Cardiac muscle cell (in vitro differentiated cells and primary cell): ENCODE results near the gene CAP1. TPM values are rescaled to one million over a fixed set of nuclear protein-coding genes. Genes with fewer than 3 reads are reported as not detected.
"Not testable (repeated sequence)": the region's sequence is repeated elsewhere in the genome, so short reads cannot be mapped to it uniquely, and the experiment has no call there.

Experiments used
- DNase-seq, 2 donors: peaks; one replicate each; pipeline versions ENCODE4 v3.0.0 to v3.0.0-alpha.2; 2010 to 2017; ENCODE audit warnings: low read depth in 1 of 2, low spot score in 1 of 2
- H3K27ac ChIP-seq: fragments of 200-600 bp; sonication (generic); 2 replicates; pipeline ENCODE4 v1.5.1; 2016
- H3K27me3 ChIP-seq: fragments of 200-600 bp; sonication (generic); 2 replicates; pipeline ENCODE4 v1.6.0; 2016; ENCODE audit warnings: control low read depth
- H3K36me3 ChIP-seq: fragments of 200-600 bp; sonication (generic); 2 replicates; pipeline ENCODE4 v1.5.1; 2016; ENCODE audit warnings: control low read depth
- H3K4me1 ChIP-seq: fragments of 200-600 bp; sonication (generic); 2 replicates; pipeline ENCODE4 v1.8.1; 2017; ENCODE audit warnings: low read depth, mild to moderate bottlenecking, mixed run types
- H3K4me3 ChIP-seq: fragments of 200-600 bp; sonication (generic); 2 replicates; pipeline ENCODE4 v1.5.1; 2016; ENCODE audit warnings: mild to moderate bottlenecking
- H3K9me3 ChIP-seq: fragments of 200-600 bp; sonication (generic); 2 replicates; pipeline ENCODE4 v1.5.1; 2017; ENCODE audit warnings: low read depth, mild to moderate bottlenecking, control low read depth
- CTCF ChIP-seq: IDR thresholded peaks from 2 replicates; pipeline ENCODE4 v1.5.1; 2012; ENCODE audit warnings: low read depth, mild to moderate bottlenecking, low read length
- polyA plus RNA-seq: library from polyadenylated mRNA; unstranded; fragments of >200 nt; fragmentation: Nextera tagmentation; extraction: Ambion mirVana; gene quantifications from 2 replicates; pipeline ENCODE4 v1.2.1, GENCODE V29; 2016
- total RNA-seq: library from RNA; depleted of rRNA; stranded (reverse); fragments of >200 nt; gene quantifications from 2 replicates; pipeline ENCODE4 v1.2.3, GENCODE V29; 2016

CAP1 gene
- total and polyA plus RNA-seq, 2 experiments from 2014 or later = 64.2 to 92.8 TPM

DNA sequence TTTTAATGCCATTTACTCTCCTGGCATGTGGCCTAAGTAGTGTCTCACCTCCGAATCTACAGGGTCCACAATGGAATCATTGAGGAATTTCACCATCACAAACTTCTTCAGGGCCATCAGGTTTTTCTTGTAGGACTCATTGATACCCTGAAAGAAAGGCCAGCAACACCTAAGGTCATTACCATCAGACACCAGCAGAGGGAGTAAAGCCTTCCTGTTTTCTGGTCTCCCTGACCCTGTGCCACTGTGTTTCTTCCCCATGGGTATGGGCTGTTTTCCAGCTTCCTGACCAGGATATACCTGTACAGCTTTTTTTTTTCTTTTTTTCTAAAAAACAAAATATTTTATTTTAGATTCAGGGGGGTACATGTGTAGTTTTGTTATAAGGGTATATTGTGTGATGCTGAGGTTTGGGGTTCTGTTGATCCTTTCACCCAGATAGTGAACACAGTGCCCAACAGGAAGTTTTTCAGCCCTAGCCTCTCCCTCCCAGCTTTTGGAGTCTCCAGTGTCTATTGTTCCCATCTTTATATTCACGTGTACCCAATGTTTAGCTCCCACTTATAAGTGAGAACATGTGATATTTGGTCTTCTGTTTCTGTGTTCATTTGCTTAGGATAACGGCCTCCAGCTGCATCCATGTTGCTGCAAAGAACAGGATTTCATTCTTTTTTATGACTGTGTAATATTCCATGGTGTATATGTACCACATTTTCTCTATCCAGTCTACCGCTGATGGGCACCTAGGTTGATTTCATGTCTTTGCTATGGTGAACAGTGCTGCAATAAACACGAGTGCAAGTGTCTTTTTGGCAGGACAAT lies 38.2 kb downstream of the CAP1 start:
- Histone ChIP-seq H3K27me3 (no peaks in the 10 kb centered on the region), H3K9me3 (no peaks in the 10 kb centered on the region), H3K27ac (no peak overlapping the region), H3K4me1 (no peaks in the 10 kb centered on the region), H3K36me3 (peaks cover 22% of the 10 kb centered on the region), H3K4me3 (no peak overlapping the region)
- peak; percentile 68 to 73 for DNase-seq
- TF ChIP-seq CTCF = peak; percentile 82

GRCh38 chr1:40079774-40080400 lies 39.4 kb downstream of the CAP1 start:
- H3K4me3 ChIP-seq = no peak overlapping the region
- peaks cover 22% of the 10 kb centered on the region for H3K36me3 ChIP-seq
- TF ChIP-seq CTCF = no peak
- H3K9me3 ChIP-seq = no peaks in the 10 kb centered on the region
- no peak for DNase-seq
- no peaks in the 10 kb centered on the region for H3K27me3 ChIP-seq
- H3K4me1 ChIP-seq = no peaks in the 10 kb centered on the region
- H3K27ac ChIP-seq = no peak overlapping the region

DNA sequence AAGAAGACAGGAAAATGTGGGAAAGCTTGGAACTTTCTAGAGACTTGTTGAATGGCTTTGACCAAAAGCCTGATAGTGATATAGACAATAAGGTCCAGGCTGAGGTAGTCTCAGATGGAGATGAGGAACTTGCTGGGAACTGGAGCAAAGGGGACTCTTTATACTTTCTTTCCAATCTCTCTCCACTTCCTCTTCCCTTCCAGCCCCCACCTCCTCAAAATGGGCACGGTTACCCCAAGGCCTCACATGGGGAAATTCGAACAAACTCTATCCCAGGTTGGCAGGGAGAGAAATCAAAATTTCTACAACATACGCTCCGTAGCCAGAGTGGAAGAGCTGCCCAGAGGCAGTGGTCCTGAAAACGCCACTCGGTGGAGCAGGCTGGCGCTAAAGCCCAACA lies 41.3 kb downstream of the CAP1 start:
- Histone ChIP-seq H3K27me3 (no peaks in the 10 kb centered on the region), H3K9me3 (no peaks in the 10 kb centered on the region), H3K36me3 (peaks cover 16% of the 10 kb centered on the region), H3K27ac (no peak overlapping the region), H3K4me1 (no peaks in the 10 kb centered on the region), H3K4me3 (no peak overlapping the region)
- TF ChIP-seq CTCF = no peak
- no peak for DNase-seq

- not testable (repeated sequence) for H3K4me1 ChIP-seq, H3K27ac ChIP-seq, H3K4me3 ChIP-seq, H3K27me3 ChIP-seq, H3K9me3 ChIP-seq
- peak; percentile 69 for TF ChIP-seq CTCF
- H3K36me3 ChIP-seq = peaks cover 18% of the 10 kb centered on the region
- DNase-seq = peak; percentile 56 to 76
These were observed 44.2 kb downstream of the CAP1 start for GRCh38 chr1:40084750-40085149.

- DNase-seq = no peak
- Histone ChIP-seq H3K27me3 (no peaks in the 10 kb centered on the region), H3K27ac (no peak overlapping the region), H3K36me3 (peaks cover 22% of the 10 kb centered on the region), H3K9me3 (no peaks in the 10 kb centered on the region), H3K4me3 (no peak overlapping the region), H3K4me1 (no peaks in the 10 kb centered on the region)
- TF ChIP-seq CTCF = no peak
These were observed 50.3 kb downstream of the CAP1 start for GRCh38 chr1:40090652-40091355.
